ENCODE data around the gene MED7. TPM values are rescaled to one million over a fixed set of nuclear protein-coding genes. Genes with fewer than 3 reads are reported as not detected.

MED7 gene
- total and polyA plus RNA-seq, 4 experiments from 2014 or later = 13.6 to 20.3 (median 17.7) TPM

- Histone ChIP-seq H3K9me3 (ENCODE audit: control insufficient read depth in 1 of 2, low read length in 2 of 2) (no peaks in the 10 kb centered on the region), H3K4me3 (ENCODE audit: low read length in 2 of 2) (peak overlapping the region; percentile 32 to 48), H3K27ac (ENCODE audit: low read depth, low read length) (peak overlapping the region; percentile 59), H3K36me3 (ENCODE audit: insufficient read depth, low read length) (no peaks in the 10 kb centered on the region), H3K27me3 (ENCODE audit: insufficient read depth, low read length) (no peaks in the 10 kb centered on the region), H3K4me1 (ENCODE audit: insufficient read depth, low read length) (peaks cover 77% of the 10 kb centered on the region)
- Mint-ChIP-seq H3K4me3 (peak overlapping the region; percentile 83 to 96 (median 90)), H3K27ac (peak overlapping the region; percentile 91 to 98 (median 96)), H3K27me3 (no peaks in the 10 kb centered on the region), H3K9me3 (no peaks in the 10 kb centered on the region), H3K36me3 (peaks cover 0 to 4% of the 10 kb centered on the region in 2 donors), H3K4me1 (peaks cover 58 to 79% (median 68%) of the 10 kb centered on the region in 4 donors)
- ChIA-PET POLR2A (ENCODE audit: partially characterized antibody) (interaction anchor here (0.9 to 7.7 kb wide), 19 partner anchors 12 to 148 kb away, joined by 3 to 73 read pairs (median 8); partner anchors contain the start of genes ITK and MED7), CTCF (ENCODE audit: partially characterized antibody) (interaction anchor here (0.8 to 3.7 kb wide), 9 partner anchors 12 to 153 kb away, joined by 3 to 12 read pairs (median 4); partner anchors contain the start of gene ITK)
- DNase-seq = no peak
- intact Hi-C loops (cut with micrococcal nuclease) = loop anchor here (1.0 to 10.0 kb wide), 2 partner anchors 25 to 390 kb away; partner anchors contain the start of gene ITK
These were observed 12.6 kb upstream of the MED7 start for GRCh38 chr5:157155297-157155696.

- POLR2A ChIA-PET (ENCODE audit: partially characterized antibody) = interaction anchor here (0.6 to 3.6 kb wide), 6 partner anchors 8 to 122 kb away, joined by 3 to 17 read pairs (median 4); partner anchors contain the start of genes ITK and MED7
- CTCF ChIA-PET (ENCODE audit: partially characterized antibody) = interaction anchor here (1.0 to 4.6 kb wide), 7 partner anchors 29 to 100 kb away, joined by 3 to 99 read pairs (median 22); partner anchors contain the start of gene ITK
- H3K4me3 Mint-ChIP-seq = no peak overlapping the region
These were observed 8.3 kb upstream of the MED7 start for GRCh38 chr5:157150995-157151394.

GRCh38 chr5:157148734-157149615, 6.3 kb upstream of the MED7 start:
- intact Hi-C loops (cut with micrococcal nuclease) = loop anchor here (1.0 to 5.0 kb wide), 10 partner anchors 31 to 594 kb away; partner anchors contain the start of genes ITK and LSM11
- Mint-ChIP-seq H3K4me3 (peak overlapping the region in 6 of 8 donors; percentile 23 to 66 (median 42)), H3K27ac (peak overlapping the region; percentile 31 to 94 (median 85)), H3K9me3 (no peaks in the 10 kb centered on the region), H3K36me3 (peaks cover 0 to 3% of the 10 kb centered on the region in 2 donors), H3K4me1 (peaks cover 28 to 42% (median 35%) of the 10 kb centered on the region in 4 donors), H3K27me3 (no peaks in the 10 kb centered on the region)
- peak; percentile 84 to 88 (median 85) for DNase-seq
- CTCF ChIA-PET (ENCODE audit: partially characterized antibody) = interaction anchor here (0.6 to 4.6 kb wide), 42 partner anchors 9 to 184 kb away, joined by 3 to 99 read pairs (median 6); partner anchors contain the start of gene ITK
- no peaks in the 10 kb centered on the region for H3K9me3 ChIP-seq (ENCODE audit: control insufficient read depth in 1 of 2, low read length in 2 of 2)
- H3K27me3 ChIP-seq (ENCODE audit: insufficient read depth, low read length) = no peaks in the 10 kb centered on the region
- H3K36me3 ChIP-seq (ENCODE audit: insufficient read depth, low read length) = no peaks in the 10 kb centered on the region
- H3K4me3 ChIP-seq (ENCODE audit: low read length in 2 of 2) = no peak overlapping the region
- peaks cover 36% of the 10 kb centered on the region for H3K4me1 ChIP-seq (ENCODE audit: insufficient read depth, low read length)
- POLR2A ChIA-PET (ENCODE audit: partially characterized antibody) = interaction anchor here (0.6 to 3.6 kb wide), 29 partner anchors 9 to 223 kb away, joined by 3 to 31 read pairs (median 6); partner anchors contain the start of gene ITK
- H3K27ac ChIP-seq (ENCODE audit: low read depth, low read length) = no peak overlapping the region

More at GRCh38 chr5:157150995-157151394, 8.3 kb upstream of the MED7 start:
- intact Hi-C loops (cut with micrococcal nuclease) = loop anchor here (10.0 kb wide), 1 partner anchor 394 kb away; no protein-coding TSS in a partner anchor
- H3K9me3 Mint-ChIP-seq = no peaks in the 10 kb centered on the region
- Histone ChIP-seq H3K4me3 (ENCODE audit: low read length in 2 of 2) (no peak overlapping the region), H3K4me1 (ENCODE audit: insufficient read depth, low read length) (peaks cover 53% of the 10 kb centered on the region), H3K36me3 (ENCODE audit: insufficient read depth, low read length) (no peaks in the 10 kb centered on the region), H3K27ac (ENCODE audit: low read depth, low read length) (no peak overlapping the region), H3K27me3 (ENCODE audit: insufficient read depth, low read length) (no peaks in the 10 kb centered on the region), H3K9me3 (ENCODE audit: control insufficient read depth in 1 of 2, low read length in 2 of 2) (no peaks in the 10 kb centered on the region)
- peak overlapping the region in 2 of 7 donors; percentile 35 to 82 for H3K27ac Mint-ChIP-seq
- DNase-seq = no peak
- peaks cover 41 to 57% (median 50%) of the 10 kb centered on the region in 4 donors for H3K4me1 Mint-ChIP-seq
- H3K36me3 Mint-ChIP-seq = peaks cover 0 to 4% of the 10 kb centered on the region in 2 donors
- no peaks in the 10 kb centered on the region for H3K27me3 Mint-ChIP-seq

- H3K4me1 Mint-ChIP-seq = peaks cover 30 to 62% (median 42%) of the 10 kb centered on the region in 4 donors
- H3K4me3 ChIP-seq (ENCODE audit: low read length in 2 of 2) = peak overlapping the region; percentile 9 to 94
These were observed 684 bp upstream of the MED7 start for GRCh38 chr5:157143127-157143971.

GRCh38 chr5:157137691-157138090, 5.0 kb downstream of the MED7 start:
- Histone ChIP-seq H3K4me1 (ENCODE audit: insufficient read depth, low read length) (peaks cover 21% of the 10 kb centered on the region), H3K27me3 (ENCODE audit: insufficient read depth, low read length) (no peaks in the 10 kb centered on the region), H3K27ac (ENCODE audit: low read depth, low read length) (no peak overlapping the region), H3K36me3 (ENCODE audit: insufficient read depth, low read length) (peaks cover 8% of the 10 kb centered on the region), H3K9me3 (ENCODE audit: control insufficient read depth in 1 of 2, low read length in 2 of 2) (no peaks in the 10 kb centered on the region), H3K4me3 (ENCODE audit: low read length in 2 of 2) (no peak overlapping the region)
- H3K4me1 Mint-ChIP-seq = peaks cover 26 to 51% (median 38%) of the 10 kb centered on the region in 4 donors
- no peaks in the 10 kb centered on the region for H3K9me3 Mint-ChIP-seq
- no peaks in the 10 kb centered on the region for H3K27me3 Mint-ChIP-seq
- peaks cover 21 to 45% of the 10 kb centered on the region in 2 donors for H3K36me3 Mint-ChIP-seq
- ChIA-PET POLR2A (ENCODE audit: partially characterized antibody) (no interaction called here), CTCF (ENCODE audit: partially characterized antibody) (interaction anchor here (1.3 kb wide), 1 partner anchor 116 kb away, joined by 5 read pairs; no protein-coding TSS in a partner anchor)
- intact Hi-C loops (cut with micrococcal nuclease) = loop anchor here (10.0 kb wide), 1 partner anchor 203 kb away; no protein-coding TSS in a partner anchor
- H3K27ac Mint-ChIP-seq = peak overlapping the region in 1 of 7 donors; percentile 71
- no peak for DNase-seq
- H3K4me3 Mint-ChIP-seq = no peak overlapping the region

More at GRCh38 chr5:157143127-157143971, 684 bp upstream of the MED7 start:
- Mint-ChIP-seq H3K27ac (peak overlapping the region; percentile 94 to 100 (median 99)), H3K27me3 (no peaks in the 10 kb centered on the region), H3K36me3 (peaks cover 15 to 32% of the 10 kb centered on the region in 2 donors), H3K9me3 (no peaks in the 10 kb centered on the region), H3K4me3 (peak overlapping the region; percentile 94 to 100 (median 98))
- peaks cover 6% of the 10 kb centered on the region for H3K36me3 ChIP-seq (ENCODE audit: insufficient read depth, low read length)
- ChIA-PET POLR2A (ENCODE audit: partially characterized antibody) (interaction anchor here (0.7 to 4.3 kb wide), 60 partner anchors 9 to 715 kb away, joined by 3 to 51 read pairs (median 6); partner anchors contain the start of genes CLINT1, CYFIP2, HAVCR2 and ITK), CTCF (ENCODE audit: partially characterized antibody) (interaction anchor here (0.8 to 2.3 kb wide), 16 partner anchors 10 to 600 kb away, joined by 3 to 12 read pairs (median 4); partner anchors contain the start of gene LSM11)
- DNase-seq = peak in 1 of 5 donors; percentile 76
- H3K27ac ChIP-seq (ENCODE audit: low read depth, low read length) = peak overlapping the region; percentile 98
- H3K9me3 ChIP-seq (ENCODE audit: control insufficient read depth in 1 of 2, low read length in 2 of 2) = no peaks in the 10 kb centered on the region
- peaks cover 31% of the 10 kb centered on the region for H3K4me1 ChIP-seq (ENCODE audit: insufficient read depth, low read length)
- intact Hi-C loops (cut with micrococcal nuclease) = loop anchor here (1.0 to 5.0 kb wide), 3 partner anchors 123 to 714 kb away; partner anchors contain the start of genes CLINT1, CYFIP2 and LSM11
- no peaks in the 10 kb centered on the region for H3K27me3 ChIP-seq (ENCODE audit: insufficient read depth, low read length)

- Mint-ChIP-seq H3K27me3 (no peaks in the 10 kb centered on the region), H3K27ac (no peak overlapping the region)
- POLR2A ChIA-PET (ENCODE audit: partially characterized antibody) = interaction anchor here (3.0 kb wide), 1 partner anchor 11 kb away, joined by 14 read pairs; the partner anchor contains the start of gene MED7
These were observed 10.4 kb downstream of the MED7 start for GRCh38 chr5:157132281-157132612.

More at GRCh38 chr5:157132281-157132612, 10.4 kb downstream of the MED7 start:
- Histone ChIP-seq H3K27me3 (ENCODE audit: insufficient read depth, low read length) (no peaks in the 10 kb centered on the region), H3K36me3 (ENCODE audit: insufficient read depth, low read length) (no peaks in the 10 kb centered on the region), H3K4me3 (ENCODE audit: low read length in 2 of 2) (no peak overlapping the region), H3K4me1 (ENCODE audit: insufficient read depth, low read length) (no peaks in the 10 kb centered on the region), H3K27ac (ENCODE audit: low read depth, low read length) (no peak overlapping the region), H3K9me3 (ENCODE audit: control insufficient read depth in 1 of 2, low read length in 2 of 2) (no peaks in the 10 kb centered on the region)
- Mint-ChIP-seq H3K4me3 (no peak overlapping the region), H3K4me1 (peaks cover 7 to 24% (median 10%) of the 10 kb centered on the region in 4 donors), H3K9me3 (no peaks in the 10 kb centered on the region), H3K36me3 (peaks cover 0 to 11% of the 10 kb centered on the region in 2 donors)
- intact Hi-C loops (cut with micrococcal nuclease) = loop anchor here (1.0 to 10.0 kb wide), 3 partner anchors 197 to 1430 kb away; no protein-coding TSS in a partner anchor
- CTCF ChIA-PET (ENCODE audit: partially characterized antibody) = interaction anchor here (0.7 to 3.1 kb wide), 13 partner anchors 8 to 1993 kb away, joined by 3 to 17 read pairs (median 5); partner anchors contain the start of gene MED7
- no peak for DNase-seq
